ENCODE measurements around the gene TPM4. TPM values are rescaled to one million over a fixed set of nuclear protein-coding genes. Genes with fewer than 3 reads are reported as not detected.

Gene TPM4
- total and polyA plus RNA-seq, 2 donors (not counting 1 experiment from before 2014, with no cell fraction given) = 65.4 to 127 TPM

DNA sequence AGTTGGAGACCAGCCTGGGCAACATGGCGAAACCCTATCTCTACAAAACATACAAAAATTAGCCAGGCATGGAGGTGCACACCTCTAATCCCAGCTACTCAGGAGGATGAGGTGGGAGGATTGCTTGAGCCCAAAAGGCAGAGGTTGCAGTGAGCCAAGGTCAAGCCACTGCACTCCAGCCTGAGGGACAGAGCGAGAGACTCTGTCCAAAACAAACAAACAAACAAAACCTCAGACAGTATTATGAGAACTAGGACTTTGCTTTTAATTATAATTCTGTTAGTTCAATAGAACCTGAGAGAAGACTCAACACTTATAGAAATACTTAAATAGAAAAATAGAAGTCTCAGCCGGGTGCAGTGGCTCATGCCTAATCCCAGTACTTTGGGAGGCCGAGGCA, 31.1 kb upstream of the TPM4 start:
- no peak overlapping the region for H3K4me3 ChIP-seq (ENCODE audit: control extremely low read depth in 1 of 5, extremely low read depth in 1 of 5, insufficient read depth in 1 of 5, low read depth in 2 of 5, low read length in 4 of 5)
- DNase-seq (no peak), ATAC-seq (ENCODE audit: low read depth) (no peak)
- no peak overlapping the region for H2AFZ ChIP-seq (ENCODE audit: insufficient read depth, low read depth, low read length, poor library complexity, severe bottlenecking)
- no peak overlapping the region for H3K4me2 ChIP-seq (replicated peaks; ENCODE audit: low read depth, low read length, poor library complexity, severe bottlenecking)
- intact Hi-C loops (cut with micrococcal nuclease) = no loop called here
- H3K4me1 ChIP-seq (ENCODE audit: control insufficient read depth in 2 of 2, insufficient read depth in 2 of 2, low read length in 2 of 2) = peaks cover 7 to 8% of the 10 kb centered on the region in 2 donors
- H3K27me3 ChIP-seq (replicated peaks in 1 of 4; ENCODE audit: control extremely low read depth in 1 of 4, control insufficient read depth in 3 of 4, insufficient read depth in 4 of 4, low read length in 3 of 4) = no peaks in the 10 kb centered on the region
- ChIA-PET CTCF (interaction anchor here (0.7 to 1.9 kb wide), 5 partner anchors 9 to 140 kb away, joined by 3 to 6 read pairs (median 3); partner anchors contain the start of gene FAM32A), POLR2A (interaction anchor here (0.7 kb wide), 1 partner anchor 429 kb away, joined by 6 read pairs; no protein-coding TSS in a partner anchor)
- H3K79me2 ChIP-seq (ENCODE audit: control insufficient read depth, insufficient read depth, low read length) = no peaks in the 10 kb centered on the region
- Mint-ChIP-seq H3K4me1 (peaks cover 10% of the 10 kb centered on the region), H3K9me3 (ENCODE audit: insufficient read depth) (no peaks in the 10 kb centered on the region), H3K4me3 (no peak overlapping the region), H3K27me3 (no peaks in the 10 kb centered on the region), H3K27ac (no peak overlapping the region)
- no peak overlapping the region for H3K27ac ChIP-seq (ENCODE audit: low read length in 2 of 2)
- TF ChIP-seq CTCF (IDR thresholded peaks at IDR 0.05) = no peak
- no peak for TF ChIP-seq EZH2 (IDR thresholded peaks at IDR 0.05; ENCODE audit: borderline replicate concordance, insufficient read depth, low read depth, low read length, poor library complexity, severe bottlenecking)
- H3K36me3 ChIP-seq (replicated peaks in 1 of 2; ENCODE audit: control extremely low read depth in 1 of 2, control insufficient read depth in 1 of 2, extremely low read depth in 1 of 2, insufficient read depth in 2 of 2, low read length in 1 of 2) = no peaks in the 10 kb centered on the region
- H3K9me3 ChIP-seq (ENCODE audit: control extremely low read depth in 1 of 3, control insufficient read depth in 2 of 3, insufficient read depth in 1 of 3, low read length in 2 of 3) = no peaks in the 10 kb centered on the region
- H3K9ac ChIP-seq (ENCODE audit: low read length) = no peak overlapping the region
- WGBS (ENCODE audit: insufficient coverage) = 80% methylated on average over 1 of the region's 4 CpGs
- H4K20me1 ChIP-seq (ENCODE audit: control insufficient read depth, insufficient read depth, low read length, poor library complexity, severe bottlenecking) = no peaks in the 10 kb centered on the region

DNA sequence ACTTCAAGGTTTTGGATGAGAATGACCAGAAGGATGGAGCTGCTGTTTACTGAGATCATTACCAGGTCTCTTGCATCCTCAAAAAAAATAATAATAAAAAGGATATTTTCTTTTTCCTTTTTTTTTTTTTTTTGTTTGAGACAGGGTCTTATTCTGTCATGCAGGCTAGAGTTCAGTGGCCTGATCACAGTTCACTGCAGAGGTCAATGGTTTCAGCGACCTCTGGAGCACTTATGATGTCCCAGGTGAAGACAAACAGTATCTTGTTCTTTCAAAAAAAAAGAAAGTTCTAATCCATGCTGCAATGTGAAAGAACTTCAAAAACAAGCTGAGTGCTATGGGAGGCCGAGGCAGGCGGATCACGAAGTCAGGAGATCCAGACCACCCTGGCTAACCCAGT, 30.4 kb upstream of the TPM4 start:
- Histone ChIP-seq H3K4me1 (ENCODE audit: control insufficient read depth in 2 of 2, insufficient read depth in 2 of 2, low read length in 2 of 2) (peaks cover 7 to 8% of the 10 kb centered on the region in 2 donors), H3K9me3 (ENCODE audit: control extremely low read depth in 1 of 3, control insufficient read depth in 2 of 3, insufficient read depth in 1 of 3, low read length in 2 of 3) (no peaks in the 10 kb centered on the region), H4K20me1 (ENCODE audit: control insufficient read depth, insufficient read depth, low read length, poor library complexity, severe bottlenecking) (no peaks in the 10 kb centered on the region), H3K27me3 (replicated peaks in 1 of 4; ENCODE audit: control extremely low read depth in 1 of 4, control insufficient read depth in 3 of 4, insufficient read depth in 4 of 4, low read length in 3 of 4) (no peaks in the 10 kb centered on the region), H3K9ac (ENCODE audit: low read length) (no peak overlapping the region), H3K4me2 (replicated peaks; ENCODE audit: low read depth, low read length, poor library complexity, severe bottlenecking) (no peak overlapping the region), H3K36me3 (replicated peaks in 1 of 2; ENCODE audit: control extremely low read depth in 1 of 2, control insufficient read depth in 1 of 2, extremely low read depth in 1 of 2, insufficient read depth in 2 of 2, low read length in 1 of 2) (no peaks in the 10 kb centered on the region), H2AFZ (ENCODE audit: insufficient read depth, low read depth, low read length, poor library complexity, severe bottlenecking) (no peak overlapping the region), H3K79me2 (ENCODE audit: control insufficient read depth, insufficient read depth, low read length) (no peaks in the 10 kb centered on the region), H3K27ac (ENCODE audit: low read length in 2 of 2) (no peak overlapping the region), H3K4me3 (ENCODE audit: control extremely low read depth in 1 of 5, extremely low read depth in 1 of 5, insufficient read depth in 1 of 5, low read depth in 2 of 5, low read length in 4 of 5) (no peak overlapping the region)
- intact Hi-C loops (cut with micrococcal nuclease) = no loop called here
- H3K9me3 Mint-ChIP-seq (ENCODE audit: insufficient read depth) = no peaks in the 10 kb centered on the region
- H3K27me3 Mint-ChIP-seq = no peaks in the 10 kb centered on the region
- whole genome bisulfite sequencing (ENCODE audit: insufficient coverage) = 100% methylated on average over 3 of the region's 4 CpGs
- ChIA-PET CTCF (interaction anchor here (0.7 to 1.5 kb wide), 3 partner anchors 9 to 40 kb away, joined by 3 to 5 read pairs (median 3); no protein-coding TSS in a partner anchor), POLR2A (interaction anchor here (0.7 kb wide), 3 partner anchors 24 to 430 kb away, joined by 3 to 6 read pairs (median 6); no protein-coding TSS in a partner anchor)
- ATAC-seq (ENCODE audit: low read depth) (no peak), DNase-seq (no peak)
- H3K4me1 Mint-ChIP-seq = peaks cover 7% of the 10 kb centered on the region
- no peak overlapping the region for H3K27ac Mint-ChIP-seq
- no peak for TF ChIP-seq EZH2 (IDR thresholded peaks at IDR 0.05; ENCODE audit: borderline replicate concordance, insufficient read depth, low read depth, low read length, poor library complexity, severe bottlenecking)
- TF ChIP-seq CTCF (IDR thresholded peaks at IDR 0.05) = no peak
- no peak overlapping the region for H3K4me3 Mint-ChIP-seq
